SK-N-SH (cell line): ENCODE measurements around the gene RBM33. TPM values are rescaled to one million over a fixed set of nuclear protein-coding genes. Genes with fewer than 3 reads are reported as not detected.

Experiments
- CTCF ChIA-PET: fragments of 300-600, 350-600 bp; formaldehyde crosslinking; extraction: SDS; loops from one replicate; lab custom pipeline; 2021; lab: Yijun Ruan, JAX
- POLR2A ChIA-PET: fragments of 350-600 bp; sonication (Branson Sonifier 250); formaldehyde crosslinking; extraction: SDS; loops from one replicate; lab custom pipeline; 2020; ENCODE audit warnings: antibody characterized with exemption, inconsistent platforms; lab: Yijun Ruan, JAX
- DNase-seq: peaks from one replicate; pipeline ENCODE4 v3.0.0; 2012
- H2AFZ ChIP-seq: fragments of 200-600 bp; sonication (generic); 2 replicates; pipeline ENCODE4 v1.8.1; 2016; ENCODE audit warnings: antibody characterized with exemption, mild to moderate bottlenecking, low read depth
- H3F3A ChIP-seq: fragments of 200-600 bp; sonication (generic); replicated peaks from 2 replicates; pipeline ENCODE3; 2016; ENCODE audit warnings: antibody characterized with exemption, mild to moderate bottlenecking; ENCODE audit not compliant: insufficient read depth
- H3K27ac ChIP-seq, 2 experiments: fragments of 200-500 bp in 1 of 2; fragments of 200-600 bp in 1 of 2; sonication (Bioruptor generic) in 1 of 2; sonication (generic), shearing (Covaris generic) in 1 of 2; 2 replicates each; pipeline versions ENCODE4 v1.5.1 to v1.6.1; 2014 to 2016; ENCODE audit warnings: low read depth in 2 of 2, inconsistent platforms in 1 of 2, low read length in 1 of 2, mild to moderate bottlenecking in 1 of 2, mixed read lengths in 1 of 2
- H3K27me3 ChIP-seq: fragments of 200-600 bp; sonication (generic), shearing (Covaris generic); 2 replicates; pipeline ENCODE4 v1.6.1; 2016; ENCODE audit warnings: mixed run types; ENCODE audit not compliant: insufficient read depth
- H3K36me3 ChIP-seq, 2 experiments: fragments of 200-500 bp in 1 of 2; fragments of 200-600 bp in 1 of 2; sonication (Bioruptor generic) in 1 of 2; sonication (generic) in 1 of 2; replicated peaks in 1 of 2; 2 replicates each; pipeline versions ENCODE3 to v1.5.1; 2014 to 2016; ENCODE audit warnings: low read length in 1 of 2, mild to moderate bottlenecking in 1 of 2; ENCODE audit not compliant: insufficient read depth in 2 of 2, control insufficient read depth in 1 of 2
- H3K4me1 ChIP-seq, 2 experiments: fragments of 200-500 bp in 1 of 2; fragments of 200-600 bp in 1 of 2; sonication (Bioruptor generic) in 1 of 2; sonication (generic), shearing (Covaris generic) in 1 of 2; 2 replicates each; pipeline versions ENCODE4 v1.5.1 to v1.6.1; 2014 to 2016; ENCODE audit warnings: low read depth in 1 of 2, low read length in 1 of 2, mixed run types in 1 of 2; ENCODE audit not compliant: insufficient read depth in 2 of 2, control insufficient read depth in 1 of 2
- H3K4me2 ChIP-seq: fragments of 200-600 bp; sonication (generic), shearing (Covaris generic); 2 replicates; pipeline ENCODE4 v1.6.1; 2017; ENCODE audit warnings: mixed run types
- H3K4me3 ChIP-seq, 2 experiments: fragments of 200-500 bp in 1 of 2; fragments of 200-600 bp in 1 of 2; sonication (Bioruptor generic) in 1 of 2; sonication (generic), shearing (Covaris generic) in 1 of 2; 2 replicates each; pipeline versions ENCODE4 v1.5.1 to v1.8.1; 2014 to 2016; ENCODE audit warnings: low read depth in 2 of 2, inconsistent platforms in 1 of 2, low read length in 1 of 2, mild to moderate bottlenecking in 1 of 2, mixed read lengths in 1 of 2, moderate library complexity in 1 of 2
- H3K79me2 ChIP-seq: fragments of 200-600 bp; sonication (generic); 2 replicates; pipeline ENCODE4 v1.8.1; 2017; ENCODE audit warnings: mild to moderate bottlenecking; ENCODE audit not compliant: insufficient read depth
- H3K9ac ChIP-seq: fragments of 200-600 bp; sonication (generic); 2 replicates; pipeline ENCODE4 v1.6.1; 2017; ENCODE audit warnings: mixed run types
- H3K9me2 ChIP-seq: fragments of 200-600 bp; sonication (generic); 2 replicates; pipeline ENCODE4 v1.6.1; 2017; ENCODE audit warnings: mixed run types
- H3K9me3 ChIP-seq: fragments of 200-600 bp; sonication (generic); 2 replicates; pipeline ENCODE4 v1.6.1; 2017; ENCODE audit warnings: mixed run types, mild to moderate bottlenecking, moderate library complexity
- H4K20me1 ChIP-seq: fragments of 200-600 bp; sonication (generic); 2 replicates; pipeline ENCODE4 v1.6.1; 2017; ENCODE audit warnings: mild to moderate bottlenecking, mixed run types; ENCODE audit not compliant: insufficient read depth
- CHD2 ChIP-seq: fragments of 150-350 bp; IDR thresholded peaks from 2 replicates; pipeline ENCODE4 v1.6.1; 2018; ENCODE audit warnings: low read length; ENCODE audit not compliant: partially characterized antibody
- EZH2phosphoT487 ChIP-seq: fragments of 200-600 bp; sonication (generic); IDR thresholded peaks from 2 replicates; pipeline ENCODE4 v1.6.1; 2017; ENCODE audit warnings: low read depth, mixed run types, mild to moderate bottlenecking, antibody characterized with exemption, moderate library complexity, borderline replicate concordance
- FOSL2 ChIP-seq: IDR thresholded peaks from 2 replicates; pipeline ENCODE4 v1.4.0; 2012; ENCODE audit warnings: low read depth, mild to moderate bottlenecking, moderate library complexity, borderline replicate concordance
- GABPA ChIP-seq: IDR thresholded peaks from 2 replicates; pipeline ENCODE4 v1.4.0; 2012; ENCODE audit warnings: low read depth, mild to moderate bottlenecking
- NRF1 ChIP-seq: IDR thresholded peaks from 2 replicates; pipeline ENCODE4 v1.6.1; 2012; ENCODE audit warnings: low read depth, mild to moderate bottlenecking, low read length
- POLR2AphosphoS5 ChIP-seq: IDR thresholded peaks from 2 replicates; pipeline ENCODE4 v1.6.1; 2012; ENCODE audit warnings: low read depth, low read length
- RCOR1 ChIP-seq: fragments of 150-350 bp; IDR thresholded peaks from 2 replicates; pipeline ENCODE4 v1.6.1; 2017; ENCODE audit warnings: antibody characterized with exemption, low read length
- SIN3A ChIP-seq: IDR thresholded peaks from 2 replicates; pipeline ENCODE4 v1.6.1; 2012; ENCODE audit warnings: low read depth, mild to moderate bottlenecking, low read length, moderate library complexity, borderline replicate concordance
- TEAD4 ChIP-seq: IDR thresholded peaks from 2 replicates; pipeline ENCODE4 v1.4.0; 2012; ENCODE audit warnings: mild to moderate bottlenecking, borderline replicate concordance; ENCODE audit not compliant: insufficient read depth
- YY1 ChIP-seq: IDR thresholded peaks from 2 replicates; pipeline ENCODE4 v1.4.0; 2012; ENCODE audit warnings: low read depth, mild to moderate bottlenecking
- WGBS: methylation state at CpG from one replicate; pipeline ENCODE4 v1.1.6; 2017; ENCODE audit warnings: low lambda C conversion rate; 5-methylcytosine and 5-hydroxymethylcytosine counted together
- polyA plus RNA-seq, 3 experiments: library from polyadenylated mRNA; depleted of rRNA; stranded (reverse); fragments of >200 nt; gene quantifications; 2 replicates each; pipeline ENCODE4 v1.2.3, GENCODE V29; 2012
- TF ChIP-seq, protein P1 (sequence below): fragments of 150-350 bp; IDR thresholded peaks from 2 replicates; pipeline ENCODE4 v1.6.1; 2017; ENCODE audit warnings: antibody characterized with exemption, low read length, low read depth, borderline replicate concordance
- TF ChIP-seq, protein P2 (sequence below): fragments of 200-600 bp; sonication (generic); IDR thresholded peaks from 2 replicates; pipeline ENCODE4 v1.6.1; 2017; ENCODE audit warnings: antibody characterized with exemption, mild to moderate bottlenecking, moderate library complexity
- TF ChIP-seq, protein P3 (sequence below): IDR thresholded peaks from 2 replicates; pipeline ENCODE4 v1.6.1; 2012; ENCODE audit warnings: mild to moderate bottlenecking, low read depth, low read length, moderate library complexity
- TF ChIP-seq, protein P4 (sequence below): IDR thresholded peaks from 2 replicates; pipeline ENCODE4 v1.4.0; 2012; ENCODE audit warnings: low read depth, borderline replicate concordance
- TF ChIP-seq, protein P5 (sequence below): IDR thresholded peaks from 2 replicates; pipeline ENCODE4 v1.4.0; 2012; ENCODE audit warnings: low read depth

The RBM33 gene
- polyA plus RNA-seq, 1 of the 3 experiments (the other 2 are of a cell fraction): 13.8 TPM

DNA sequence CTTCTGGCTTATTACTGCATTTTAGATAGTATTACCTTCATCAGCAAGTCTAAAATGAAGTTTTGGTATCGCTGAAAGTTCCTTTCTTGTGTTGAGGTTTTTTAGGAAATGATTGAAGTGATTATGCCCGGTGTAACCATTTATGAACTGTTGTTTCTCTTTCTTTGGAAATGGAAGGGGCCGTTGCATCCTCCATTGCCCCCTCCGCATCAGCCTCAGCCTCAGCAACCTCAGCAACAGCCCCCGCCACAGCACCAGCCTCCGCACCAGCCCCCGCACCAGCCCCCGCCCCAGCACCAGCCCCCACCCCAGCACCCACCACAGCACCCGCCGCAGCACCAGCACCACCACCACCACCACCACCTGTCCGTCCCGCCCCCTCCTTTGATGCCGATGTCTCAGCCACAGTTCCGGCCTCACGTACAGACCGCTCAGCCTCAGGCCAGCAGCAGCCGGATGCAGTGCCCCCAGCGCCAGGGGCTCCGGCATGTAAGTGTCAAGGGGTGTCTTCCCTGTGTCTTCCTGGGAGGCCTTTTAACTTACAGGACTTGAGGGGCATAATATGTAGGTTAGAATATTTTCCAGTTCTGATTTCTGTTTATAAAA, 95.2 kb downstream of the RBM33 start:
- CTCF ChIA-PET: interaction anchor here (0.7 to 31.7 kb wide), 18 partner anchors 8 to 361 kb away, joined by 3 to 470 read pairs (median 4); no protein-coding TSS in a partner anchor
- H3K9me3 ChIP-seq: no peaks in the 10 kb centered on the region

More for the DNA sequence above, 95.2 kb downstream of the RBM33 start:
- H3K4me2 ChIP-seq: no peak overlapping the region
- TF ChIP-seq FOSL2: no peak
- TF ChIP-seq, protein P1, sequence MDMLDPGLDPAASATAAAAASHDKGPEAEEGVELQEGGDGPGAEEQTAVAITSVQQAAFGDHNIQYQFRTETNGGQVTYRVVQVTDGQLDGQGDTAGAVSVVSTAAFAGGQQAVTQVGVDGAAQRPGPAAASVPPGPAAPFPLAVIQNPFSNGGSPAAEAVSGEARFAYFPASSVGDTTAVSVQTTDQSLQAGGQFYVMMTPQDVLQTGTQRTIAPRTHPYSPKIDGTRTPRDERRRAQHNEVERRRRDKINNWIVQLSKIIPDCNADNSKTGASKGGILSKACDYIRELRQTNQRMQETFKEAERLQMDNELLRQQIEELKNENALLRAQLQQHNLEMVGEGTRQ: no peak
- TF ChIP-seq NRF1: no peak
- TF ChIP-seq RCOR1: no peak
- TF ChIP-seq EZH2phosphoT487: no peak
- no peak for TF ChIP-seq SIN3A
- TF ChIP-seq GABPA: no peak
- TF ChIP-seq, protein P2, sequence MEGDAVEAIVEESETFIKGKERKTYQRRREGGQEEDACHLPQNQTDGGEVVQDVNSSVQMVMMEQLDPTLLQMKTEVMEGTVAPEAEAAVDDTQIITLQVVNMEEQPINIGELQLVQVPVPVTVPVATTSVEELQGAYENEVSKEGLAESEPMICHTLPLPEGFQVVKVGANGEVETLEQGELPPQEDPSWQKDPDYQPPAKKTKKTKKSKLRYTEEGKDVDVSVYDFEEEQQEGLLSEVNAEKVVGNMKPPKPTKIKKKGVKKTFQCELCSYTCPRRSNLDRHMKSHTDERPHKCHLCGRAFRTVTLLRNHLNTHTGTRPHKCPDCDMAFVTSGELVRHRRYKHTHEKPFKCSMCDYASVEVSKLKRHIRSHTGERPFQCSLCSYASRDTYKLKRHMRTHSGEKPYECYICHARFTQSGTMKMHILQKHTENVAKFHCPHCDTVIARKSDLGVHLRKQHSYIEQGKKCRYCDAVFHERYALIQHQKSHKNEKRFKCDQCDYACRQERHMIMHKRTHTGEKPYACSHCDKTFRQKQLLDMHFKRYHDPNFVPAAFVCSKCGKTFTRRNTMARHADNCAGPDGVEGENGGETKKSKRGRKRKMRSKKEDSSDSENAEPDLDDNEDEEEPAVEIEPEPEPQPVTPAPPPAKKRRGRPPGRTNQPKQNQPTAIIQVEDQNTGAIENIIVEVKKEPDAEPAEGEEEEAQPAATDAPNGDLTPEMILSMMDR: no peak
- no peak for TF ChIP-seq TEAD4
- no peak for TF ChIP-seq YY1
- no peak for TF ChIP-seq POLR2AphosphoS5
- TF ChIP-seq, protein P3, sequence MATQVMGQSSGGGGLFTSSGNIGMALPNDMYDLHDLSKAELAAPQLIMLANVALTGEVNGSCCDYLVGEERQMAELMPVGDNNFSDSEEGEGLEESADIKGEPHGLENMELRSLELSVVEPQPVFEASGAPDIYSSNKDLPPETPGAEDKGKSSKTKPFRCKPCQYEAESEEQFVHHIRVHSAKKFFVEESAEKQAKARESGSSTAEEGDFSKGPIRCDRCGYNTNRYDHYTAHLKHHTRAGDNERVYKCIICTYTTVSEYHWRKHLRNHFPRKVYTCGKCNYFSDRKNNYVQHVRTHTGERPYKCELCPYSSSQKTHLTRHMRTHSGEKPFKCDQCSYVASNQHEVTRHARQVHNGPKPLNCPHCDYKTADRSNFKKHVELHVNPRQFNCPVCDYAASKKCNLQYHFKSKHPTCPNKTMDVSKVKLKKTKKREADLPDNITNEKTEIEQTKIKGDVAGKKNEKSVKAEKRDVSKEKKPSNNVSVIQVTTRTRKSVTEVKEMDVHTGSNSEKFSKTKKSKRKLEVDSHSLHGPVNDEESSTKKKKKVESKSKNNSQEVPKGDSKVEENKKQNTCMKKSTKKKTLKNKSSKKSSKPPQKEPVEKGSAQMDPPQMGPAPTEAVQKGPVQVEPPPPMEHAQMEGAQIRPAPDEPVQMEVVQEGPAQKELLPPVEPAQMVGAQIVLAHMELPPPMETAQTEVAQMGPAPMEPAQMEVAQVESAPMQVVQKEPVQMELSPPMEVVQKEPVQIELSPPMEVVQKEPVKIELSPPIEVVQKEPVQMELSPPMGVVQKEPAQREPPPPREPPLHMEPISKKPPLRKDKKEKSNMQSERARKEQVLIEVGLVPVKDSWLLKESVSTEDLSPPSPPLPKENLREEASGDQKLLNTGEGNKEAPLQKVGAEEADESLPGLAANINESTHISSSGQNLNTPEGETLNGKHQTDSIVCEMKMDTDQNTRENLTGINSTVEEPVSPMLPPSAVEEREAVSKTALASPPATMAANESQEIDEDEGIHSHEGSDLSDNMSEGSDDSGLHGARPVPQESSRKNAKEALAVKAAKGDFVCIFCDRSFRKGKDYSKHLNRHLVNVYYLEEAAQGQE: no peak
- TF ChIP-seq CHD2: no peak
- TF ChIP-seq, protein P4, sequence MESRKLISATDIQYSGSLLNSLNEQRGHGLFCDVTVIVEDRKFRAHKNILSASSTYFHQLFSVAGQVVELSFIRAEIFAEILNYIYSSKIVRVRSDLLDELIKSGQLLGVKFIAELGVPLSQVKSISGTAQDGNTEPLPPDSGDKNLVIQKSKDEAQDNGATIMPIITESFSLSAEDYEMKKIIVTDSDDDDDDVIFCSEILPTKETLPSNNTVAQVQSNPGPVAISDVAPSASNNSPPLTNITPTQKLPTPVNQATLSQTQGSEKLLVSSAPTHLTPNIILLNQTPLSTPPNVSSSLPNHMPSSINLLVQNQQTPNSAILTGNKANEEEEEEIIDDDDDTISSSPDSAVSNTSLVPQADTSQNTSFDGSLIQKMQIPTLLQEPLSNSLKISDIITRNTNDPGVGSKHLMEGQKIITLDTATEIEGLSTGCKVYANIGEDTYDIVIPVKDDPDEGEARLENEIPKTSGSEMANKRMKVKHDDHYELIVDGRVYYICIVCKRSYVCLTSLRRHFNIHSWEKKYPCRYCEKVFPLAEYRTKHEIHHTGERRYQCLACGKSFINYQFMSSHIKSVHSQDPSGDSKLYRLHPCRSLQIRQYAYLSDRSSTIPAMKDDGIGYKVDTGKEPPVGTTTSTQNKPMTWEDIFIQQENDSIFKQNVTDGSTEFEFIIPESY: no peak
- TF ChIP-seq, protein P5, sequence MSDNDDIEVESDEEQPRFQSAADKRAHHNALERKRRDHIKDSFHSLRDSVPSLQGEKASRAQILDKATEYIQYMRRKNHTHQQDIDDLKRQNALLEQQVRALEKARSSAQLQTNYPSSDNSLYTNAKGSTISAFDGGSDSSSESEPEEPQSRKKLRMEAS: no peak
- H3K4me1 ChIP-seq: no peaks in the 10 kb centered on the region
- no peak overlapping the region for H3K27ac ChIP-seq
- H3K9ac ChIP-seq: no peak overlapping the region
- peaks cover 16% of the 10 kb centered on the region for H3F3A ChIP-seq
- POLR2A ChIA-PET: no interaction called here
- H3K27me3 ChIP-seq: no peaks in the 10 kb centered on the region
- 99% methylated on average over 19 of the region's 19 CpGs for WGBS
- no peak for DNase-seq
- peaks cover 76 to 77% of the 10 kb centered on the region in 2 experiments for H3K36me3 ChIP-seq
- peaks cover 13% of the 10 kb centered on the region for H3K79me2 ChIP-seq
- H3K4me3 ChIP-seq: no peak overlapping the region
- H3K9me2 ChIP-seq: no peaks in the 10 kb centered on the region
- peaks cover 31% of the 10 kb centered on the region for H4K20me1 ChIP-seq
- H2AFZ ChIP-seq: no peak overlapping the region
